ENCODE measurements around the gene NT5E.

DNA sequence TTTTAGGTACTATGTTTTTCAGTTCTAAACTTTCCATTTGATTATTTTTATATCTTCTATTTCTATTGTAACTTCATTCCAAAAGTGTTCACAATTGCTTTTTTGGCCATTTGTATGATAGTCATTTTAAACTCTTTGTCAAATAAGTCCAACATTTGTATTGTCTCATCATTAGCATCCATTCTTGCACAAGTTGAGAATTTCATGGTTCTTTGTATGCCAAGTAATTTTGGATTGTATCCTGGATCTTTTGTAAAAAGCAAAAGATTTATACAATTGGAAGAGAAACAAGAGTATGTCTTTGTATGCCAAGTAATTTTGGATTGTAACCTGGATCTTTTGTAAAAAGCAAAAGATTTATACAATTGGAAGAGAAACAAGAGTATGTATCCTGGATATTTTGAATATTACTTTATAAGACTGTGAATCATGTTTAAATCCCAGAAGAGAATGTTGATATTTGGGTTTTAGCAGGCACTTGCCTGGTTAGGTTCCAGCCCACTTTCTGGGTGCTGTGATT is 36.9 kb upstream of the NT5E start:
- TF ChIP-seq POLR2A (IDR thresholded peaks at IDR 0.05), result no peak
- TF ChIP-seq, protein P1, sequence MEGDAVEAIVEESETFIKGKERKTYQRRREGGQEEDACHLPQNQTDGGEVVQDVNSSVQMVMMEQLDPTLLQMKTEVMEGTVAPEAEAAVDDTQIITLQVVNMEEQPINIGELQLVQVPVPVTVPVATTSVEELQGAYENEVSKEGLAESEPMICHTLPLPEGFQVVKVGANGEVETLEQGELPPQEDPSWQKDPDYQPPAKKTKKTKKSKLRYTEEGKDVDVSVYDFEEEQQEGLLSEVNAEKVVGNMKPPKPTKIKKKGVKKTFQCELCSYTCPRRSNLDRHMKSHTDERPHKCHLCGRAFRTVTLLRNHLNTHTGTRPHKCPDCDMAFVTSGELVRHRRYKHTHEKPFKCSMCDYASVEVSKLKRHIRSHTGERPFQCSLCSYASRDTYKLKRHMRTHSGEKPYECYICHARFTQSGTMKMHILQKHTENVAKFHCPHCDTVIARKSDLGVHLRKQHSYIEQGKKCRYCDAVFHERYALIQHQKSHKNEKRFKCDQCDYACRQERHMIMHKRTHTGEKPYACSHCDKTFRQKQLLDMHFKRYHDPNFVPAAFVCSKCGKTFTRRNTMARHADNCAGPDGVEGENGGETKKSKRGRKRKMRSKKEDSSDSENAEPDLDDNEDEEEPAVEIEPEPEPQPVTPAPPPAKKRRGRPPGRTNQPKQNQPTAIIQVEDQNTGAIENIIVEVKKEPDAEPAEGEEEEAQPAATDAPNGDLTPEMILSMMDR (IDR thresholded peaks at IDR 0.05), result no peak
